Chondrocyte (in vitro differentiated cells): ENCODE measurements around the gene ZDHHC8. TPM values are rescaled to one million over a fixed set of nuclear protein-coding genes. Genes with fewer than 3 reads are reported as not detected.

Source experiments
- DNase-seq: peaks from one replicate; pipeline ENCODE4 v3.0.0; 2021; ENCODE audit warnings: mixed read lengths, low spot score
- H3K27ac Mint-ChIP-seq: one replicate; pipeline ENCODE4 v1.8.0; 2021; ENCODE audit warnings: mild to moderate bottlenecking, moderate library complexity, mixed read lengths; ENCODE audit not compliant: unreplicated experiment
- H3K27me3 Mint-ChIP-seq: 2 replicates; pipeline ENCODE4 v1.8.0; 2021; ENCODE audit warnings: low read depth, mixed read lengths
- H3K36me3 Mint-ChIP-seq: 2 replicates; pipeline ENCODE4 v1.8.0; 2021; ENCODE audit warnings: low read depth, mixed read lengths
- H3K4me1 Mint-ChIP-seq: 2 replicates; pipeline ENCODE4 v1.8.0; 2021; ENCODE audit warnings: low read depth, mild to moderate bottlenecking, mixed read lengths
- H3K4me3 Mint-ChIP-seq: one replicate; pipeline ENCODE4 v1.8.0; 2021; ENCODE audit warnings: mild to moderate bottlenecking, moderate library complexity, mixed read lengths; ENCODE audit not compliant: unreplicated experiment
- H3K9me3 Mint-ChIP-seq: 2 replicates; pipeline ENCODE4 v1.8.0; 2021; ENCODE audit warnings: low read depth, mixed read lengths
- total RNA-seq: library from RNA; stranded (reverse); gene quantifications from 3 replicates; pipeline ENCODE4 v1.2.1, GENCODE V29; 2021
- TF ChIP-seq, protein P1 (sequence below): fragments of 200-600 bp; sonication (generic); IDR thresholded peaks from 2 replicates; pipeline ENCODE4 v1.5.0; 2021; ENCODE audit warnings: antibody characterized with exemption, mild to moderate bottlenecking, moderate library complexity

ZDHHC8 gene
- total RNA-seq, 1 donor from 2014 or later = 95.2 TPM

DNA sequence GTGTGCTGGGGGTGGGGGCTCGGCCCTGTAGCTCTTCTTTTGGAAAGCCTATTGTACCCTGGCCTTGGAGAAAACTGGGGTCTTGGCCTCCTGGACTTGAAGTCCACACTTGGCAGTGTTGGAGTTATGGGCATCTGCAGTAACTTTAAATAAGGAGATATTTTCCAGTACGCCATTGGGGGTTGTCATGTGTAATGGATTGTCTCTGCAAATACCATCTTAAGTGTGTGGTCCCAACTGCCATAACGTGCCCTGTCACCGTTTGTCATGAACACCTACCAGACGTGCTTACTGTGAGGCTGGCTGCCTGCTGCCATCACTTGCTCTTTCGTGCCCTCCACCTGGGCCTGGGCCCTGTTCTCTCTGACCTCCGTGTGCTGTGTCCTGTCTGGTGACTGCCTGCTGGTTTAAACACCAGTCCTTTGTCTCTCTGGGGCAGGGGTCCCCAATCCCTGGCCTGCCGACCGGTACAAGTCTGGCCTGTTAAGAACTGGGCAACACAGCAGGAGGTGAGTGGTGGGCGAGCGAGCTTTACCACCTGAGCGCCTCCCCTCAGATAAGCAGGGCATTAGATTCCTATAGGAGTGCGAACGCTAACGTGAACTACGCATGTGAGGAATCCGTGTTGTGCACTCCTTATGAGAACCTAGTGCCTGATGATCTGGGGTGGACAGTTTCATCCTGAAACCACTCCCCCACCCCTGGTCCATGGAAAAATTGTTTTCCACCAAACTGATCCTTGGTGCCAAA is 3.6 kb upstream of the ZDHHC8 start:
- H3K9me3 Mint-ChIP-seq = no peaks in the 10 kb centered on the region
- no peaks in the 10 kb centered on the region for H3K27me3 Mint-ChIP-seq
- H3K4me1 Mint-ChIP-seq = peaks cover 7% of the 10 kb centered on the region
- H3K4me3 Mint-ChIP-seq = no peak overlapping the region
- H3K36me3 Mint-ChIP-seq = peaks cover 13% of the 10 kb centered on the region
- DNase-seq = no peak
- peak overlapping the region; percentile 59 for H3K27ac Mint-ChIP-seq
- TF ChIP-seq, protein P1, sequence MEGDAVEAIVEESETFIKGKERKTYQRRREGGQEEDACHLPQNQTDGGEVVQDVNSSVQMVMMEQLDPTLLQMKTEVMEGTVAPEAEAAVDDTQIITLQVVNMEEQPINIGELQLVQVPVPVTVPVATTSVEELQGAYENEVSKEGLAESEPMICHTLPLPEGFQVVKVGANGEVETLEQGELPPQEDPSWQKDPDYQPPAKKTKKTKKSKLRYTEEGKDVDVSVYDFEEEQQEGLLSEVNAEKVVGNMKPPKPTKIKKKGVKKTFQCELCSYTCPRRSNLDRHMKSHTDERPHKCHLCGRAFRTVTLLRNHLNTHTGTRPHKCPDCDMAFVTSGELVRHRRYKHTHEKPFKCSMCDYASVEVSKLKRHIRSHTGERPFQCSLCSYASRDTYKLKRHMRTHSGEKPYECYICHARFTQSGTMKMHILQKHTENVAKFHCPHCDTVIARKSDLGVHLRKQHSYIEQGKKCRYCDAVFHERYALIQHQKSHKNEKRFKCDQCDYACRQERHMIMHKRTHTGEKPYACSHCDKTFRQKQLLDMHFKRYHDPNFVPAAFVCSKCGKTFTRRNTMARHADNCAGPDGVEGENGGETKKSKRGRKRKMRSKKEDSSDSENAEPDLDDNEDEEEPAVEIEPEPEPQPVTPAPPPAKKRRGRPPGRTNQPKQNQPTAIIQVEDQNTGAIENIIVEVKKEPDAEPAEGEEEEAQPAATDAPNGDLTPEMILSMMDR = no peak

DNA sequence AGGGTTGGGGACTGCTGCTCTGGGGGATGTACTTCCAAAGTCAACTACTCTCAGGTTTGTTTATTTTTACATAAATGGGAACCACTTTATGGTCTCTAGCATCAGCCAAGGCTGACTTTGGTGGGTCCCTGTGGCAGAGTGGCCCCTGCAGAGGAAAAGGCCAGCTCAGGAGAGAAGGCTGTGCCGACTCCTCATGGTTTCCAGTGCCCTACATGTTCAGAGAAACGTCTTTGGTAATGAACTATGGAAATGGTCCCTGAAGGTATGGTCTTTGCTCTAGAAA is 3.0 kb upstream of the ZDHHC8 start:
- peaks cover 13% of the 10 kb centered on the region for H3K36me3 Mint-ChIP-seq
- peaks cover 12% of the 10 kb centered on the region for H3K4me1 Mint-ChIP-seq
- no peaks in the 10 kb centered on the region for H3K27me3 Mint-ChIP-seq
- H3K27ac Mint-ChIP-seq = peak overlapping the region; percentile 17
- H3K4me3 Mint-ChIP-seq = no peak overlapping the region
- no peaks in the 10 kb centered on the region for H3K9me3 Mint-ChIP-seq
- no peak for DNase-seq
- TF ChIP-seq, protein P1 = no peak

DNA sequence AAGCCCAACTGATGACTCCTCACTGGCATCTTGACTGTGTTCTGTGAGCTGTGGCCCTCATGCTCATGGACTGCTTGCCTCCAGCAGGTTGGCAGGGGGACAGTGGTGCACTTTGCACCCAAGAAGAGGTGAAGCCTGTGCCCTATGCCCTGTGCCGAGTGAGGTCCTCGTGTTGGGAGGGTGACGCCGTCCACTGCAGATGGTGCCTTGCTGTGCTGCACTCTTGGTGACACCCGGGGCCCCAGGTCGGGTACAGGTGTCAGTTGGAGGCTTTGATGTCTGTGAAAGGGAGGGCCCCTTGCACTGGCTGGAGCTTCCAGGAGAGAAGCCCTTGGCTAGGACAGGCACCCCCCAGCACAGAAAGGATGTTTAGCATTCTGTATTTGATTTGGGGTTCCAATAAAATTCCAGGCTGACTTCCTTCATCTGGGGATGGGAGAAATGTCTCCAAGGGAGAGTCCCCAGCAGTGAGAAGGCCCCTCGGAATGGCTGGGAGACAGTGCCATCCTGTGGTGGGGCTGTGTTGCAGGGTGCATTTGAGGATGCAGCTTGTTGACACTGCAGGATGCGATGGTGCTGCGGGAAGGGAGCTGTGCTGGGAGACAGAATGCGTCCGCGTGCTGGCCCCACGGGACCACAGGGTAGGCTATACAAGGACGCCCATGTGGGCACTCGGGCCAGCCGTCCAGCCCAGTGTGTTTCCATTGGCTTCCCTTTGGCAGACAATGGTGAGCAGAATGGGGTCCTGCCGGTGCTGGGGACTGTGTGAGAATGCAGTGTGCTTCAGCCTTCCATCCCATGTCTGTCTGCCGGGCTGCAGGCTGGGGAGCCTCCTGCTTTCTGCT is 2.5 kb upstream of the ZDHHC8 start:
- TF ChIP-seq, protein P1 = peak; percentile 64
- Mint-ChIP-seq H3K9me3 (no peaks in the 10 kb centered on the region), H3K36me3 (peaks cover 12% of the 10 kb centered on the region), H3K4me1 (peaks cover 16% of the 10 kb centered on the region), H3K4me3 (no peak overlapping the region), H3K27me3 (no peaks in the 10 kb centered on the region), H3K27ac (peak overlapping the region; percentile 49)
- no peak for DNase-seq

DNA sequence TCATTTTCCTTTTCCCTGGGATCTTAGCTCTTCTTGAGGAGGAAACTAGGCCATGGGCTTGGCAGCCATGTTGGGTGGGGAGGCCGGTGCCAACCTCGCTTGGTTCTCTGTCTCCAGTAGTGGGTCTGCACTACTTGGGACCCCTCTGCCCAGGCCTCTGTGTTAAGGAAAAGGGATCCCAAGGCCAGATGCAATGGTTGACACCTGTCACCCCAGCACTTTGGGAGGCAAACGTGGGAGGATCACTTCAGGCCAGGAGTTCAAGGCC is 1.9 kb upstream of the ZDHHC8 start:
- Mint-ChIP-seq H3K9me3 (no peaks in the 10 kb centered on the region), H3K4me1 (peaks cover 22% of the 10 kb centered on the region), H3K27me3 (no peaks in the 10 kb centered on the region), H3K36me3 (peaks cover 12% of the 10 kb centered on the region), H3K27ac (peak overlapping the region; percentile 49), H3K4me3 (no peak overlapping the region)
- no peak for DNase-seq
- TF ChIP-seq, protein P1 = no peak

DNA sequence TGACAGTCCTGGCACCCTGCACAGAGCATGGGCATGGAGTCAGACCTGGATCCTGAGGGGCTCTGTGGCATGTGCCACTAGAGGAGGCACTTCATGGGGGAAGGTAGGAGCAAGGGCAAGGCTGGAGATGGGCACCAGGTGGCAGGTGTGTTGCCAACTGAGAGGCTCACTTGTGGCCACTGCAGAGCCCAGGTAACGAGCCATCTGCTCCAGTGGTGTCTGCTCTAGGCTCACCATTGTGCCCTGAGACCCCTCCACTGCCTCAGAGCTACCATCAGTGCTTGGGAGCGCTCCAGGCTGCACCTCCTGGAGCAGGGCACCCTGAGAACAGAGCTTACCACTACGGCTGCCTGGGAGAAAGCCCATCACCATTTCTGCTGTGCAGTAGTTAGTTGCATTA is 1.3 kb upstream of the ZDHHC8 start:
- TF ChIP-seq, protein P1 = peak; percentile 14
- H3K4me1 Mint-ChIP-seq = peaks cover 26% of the 10 kb centered on the region
- H3K4me3 Mint-ChIP-seq = no peak overlapping the region
- H3K36me3 Mint-ChIP-seq = peaks cover 12% of the 10 kb centered on the region
- H3K27me3 Mint-ChIP-seq = no peaks in the 10 kb centered on the region
- H3K27ac Mint-ChIP-seq = no peak overlapping the region
- H3K9me3 Mint-ChIP-seq = no peaks in the 10 kb centered on the region
- no peak for DNase-seq
